HG03457 (cell line): Measurements from ENCODE around the gene NCEH1.

Experiments used
- ATAC-seq: cut with Tn5 transposase; IDR thresholded peaks from one replicate; pipeline ENCODE4 v1.9.1; 2021; ENCODE audit warnings: moderate number of reproducible peaks; ENCODE audit not compliant: unreplicated experiment

NCEH1 gene

GRCh38 chr3:172586436-172586835 lies 124.4 kb downstream of the NCEH1 start:
- ATAC-seq, result no peak

- no peak for ATAC-seq
Measured at GRCh38 chr3:172585954-172586353, 124.9 kb downstream of the NCEH1 start.

GRCh38 chr3:172582712-172583111 lies 128.2 kb downstream of the NCEH1 start:
- no peak for ATAC-seq

GRCh38 chr3:172581757-172582166 lies 129.1 kb downstream of the NCEH1 start:
- ATAC-seq, result no peak

- ATAC-seq, result peak; percentile 71
Measured at GRCh38 chr3:172580680-172581401, 130.0 kb downstream of the NCEH1 start.
